HG02973 (cell line): ENCODE results near the gene FRAT2.

Experiments used
- ATAC-seq: cut with Tn5 transposase; IDR thresholded peaks from one replicate; pipeline ENCODE4 v1.9.1; 2021; ENCODE audit warnings: moderate library complexity; ENCODE audit not compliant: unreplicated experiment

Gene FRAT2

GRCh38 chr10:97334370-97335175 is at the start of gene FRAT2:
Gene FRAT2, minus strand, starts transcription at chr10:97334729. Its CDS starts 157 bp downstream, at chr10:97334572.
- peak; percentile 77 for ATAC-seq

GRCh38 chr10:97384156-97384555 is 49.6 kb upstream of the FRAT2 start:
- ATAC-seq: no peak

GRCh38 chr10:97383159-97383558 is 48.6 kb upstream of the FRAT2 start:
- no peak for ATAC-seq

- no peak for ATAC-seq
These were observed 47.1 kb upstream of the FRAT2 start for GRCh38 chr10:97381626-97382025.

- ATAC-seq: no peak
These were observed 46.0 kb upstream of the FRAT2 start for GRCh38 chr10:97380516-97380915.

GRCh38 chr10:97378933-97379921 is 44.7 kb upstream of the FRAT2 start:
- no peak for ATAC-seq

- no peak for ATAC-seq
These were observed 41.9 kb upstream of the FRAT2 start for GRCh38 chr10:97376413-97376812.

GRCh38 chr10:97373456-97373855 is 38.9 kb upstream of the FRAT2 start:
- no peak for ATAC-seq

GRCh38 chr10:97372233-97372875 is 37.8 kb upstream of the FRAT2 start:
- no peak for ATAC-seq

GRCh38 chr10:97371696-97372095 is 37.2 kb upstream of the FRAT2 start:
- no peak for ATAC-seq

- no peak for ATAC-seq
These were observed 32.7 kb upstream of the FRAT2 start for GRCh38 chr10:97367126-97367649.

- no peak for ATAC-seq
These were observed 32.0 kb upstream of the FRAT2 start for GRCh38 chr10:97366572-97366971.

- no peak for ATAC-seq
These were observed 31.3 kb upstream of the FRAT2 start for GRCh38 chr10:97365761-97366351.

GRCh38 chr10:97363071-97363470 is 28.5 kb upstream of the FRAT2 start:
- ATAC-seq: no peak

GRCh38 chr10:97362310-97363033 is 27.9 kb upstream of the FRAT2 start:
- no peak for ATAC-seq

GRCh38 chr10:97361537-97361901 is 27.0 kb upstream of the FRAT2 start:
- no peak for ATAC-seq

GRCh38 chr10:97360705-97361536 is 26.4 kb upstream of the FRAT2 start:
- ATAC-seq: no peak

- no peak for ATAC-seq
These were observed 24.3 kb upstream of the FRAT2 start for GRCh38 chr10:97358781-97359180.

- no peak for ATAC-seq
These were observed 23.8 kb upstream of the FRAT2 start for GRCh38 chr10:97358349-97358748.
